Measurements from ENCODE around the gene CSTPP1. TPM values are rescaled to one million over a fixed set of nuclear protein-coding genes. Genes with fewer than 3 reads are reported as not detected.

Gene CSTPP1
- total RNA-seq, 4 donors from 2014 or later = 5.3 to 14.8 (median 13.4) TPM

- no peak for TF ChIP-seq CTCF (IDR thresholded peaks at IDR 0.05; ENCODE audit: low read depth)
These were observed 240.0 kb downstream of the CSTPP1 start, which contains the start of gene ARFGAP2 for GRCh38 chr11:47176328-47177228. Gene ARFGAP2 (minus strand): TSS chr11:47176879. CDS start chr11:47176853, 26 bp downstream.

GRCh38 chr11:47177229-47177845, 240.8 kb downstream of the CSTPP1 start:
- no peak for TF ChIP-seq CTCF (IDR thresholded peaks at IDR 0.05; ENCODE audit: low read depth)

GRCh38 chr11:47177846-47178245, 241.3 kb downstream of the CSTPP1 start:
- TF ChIP-seq CTCF (IDR thresholded peaks at IDR 0.05; ENCODE audit: low read depth) = no peak

- no peak for TF ChIP-seq CTCF (IDR thresholded peaks at IDR 0.05; ENCODE audit: low read depth)
These were observed 241.8 kb downstream of the CSTPP1 start for GRCh38 chr11:47178316-47178715.

- no peak for TF ChIP-seq CTCF (IDR thresholded peaks at IDR 0.05; ENCODE audit: low read depth)
These were observed 242.4 kb downstream of the CSTPP1 start for GRCh38 chr11:47178737-47179654.

- TF ChIP-seq CTCF (IDR thresholded peaks at IDR 0.05; ENCODE audit: low read depth) = no peak
These were observed 243.1 kb downstream of the CSTPP1 start for GRCh38 chr11:47179655-47179991.
